ENCODE measurements around the gene CADM1.

Gene CADM1

GRCh38 chr11:115452241-115452640 lies 52.0 kb downstream of the CADM1 start:
- no peak overlapping the region for H3K4me3 ChIP-seq (ENCODE audit: low read depth, low read length)

DNA sequence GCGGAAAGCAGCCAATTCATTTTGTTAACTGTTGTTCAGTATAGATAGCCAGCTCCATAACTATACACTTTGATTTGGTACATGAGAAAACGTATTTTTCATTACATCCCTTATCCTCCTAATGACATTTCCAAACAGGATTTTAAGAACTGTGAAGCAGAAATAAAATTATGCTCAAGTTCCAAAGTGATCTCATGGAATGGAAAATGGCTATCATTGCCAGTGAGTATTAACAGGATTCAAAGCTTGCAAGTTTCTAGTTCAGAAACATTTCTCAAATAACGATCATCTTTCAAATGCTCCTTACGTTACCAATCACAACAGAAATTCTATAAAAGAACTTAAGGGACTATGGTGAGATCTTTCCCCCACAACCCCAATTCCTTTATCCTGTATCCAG lies 53.7 kb downstream of the CADM1 start:
- H3K4me3 ChIP-seq (ENCODE audit: low read depth, low read length) = no peak overlapping the region

DNA sequence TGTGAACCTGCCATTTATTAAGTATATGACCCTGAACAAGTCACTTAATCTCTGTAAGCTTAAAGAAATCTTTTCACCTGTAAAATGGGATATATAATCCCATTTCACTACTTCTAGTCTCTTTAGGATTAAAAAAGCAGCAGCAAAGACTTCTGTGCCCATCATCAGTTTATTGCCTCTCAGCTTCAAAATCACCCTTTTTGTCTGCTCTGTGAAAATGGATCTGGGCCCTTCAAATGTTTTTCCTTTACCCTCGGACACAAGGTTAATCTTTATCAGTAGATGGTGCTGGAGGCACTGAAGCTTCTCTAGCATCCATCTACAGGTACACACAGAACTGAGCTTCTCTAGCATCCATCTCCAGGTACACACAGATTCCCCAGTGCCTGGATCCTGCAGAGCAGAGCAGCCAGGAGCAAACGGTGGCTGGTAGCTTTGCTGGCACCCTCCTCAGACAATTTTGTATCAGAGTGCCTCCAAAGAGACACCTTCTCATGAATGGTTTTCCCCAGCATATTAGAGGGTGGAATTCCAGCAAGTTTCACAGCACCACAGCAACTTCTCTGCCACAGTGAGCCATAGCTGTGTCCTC lies 56.8 kb downstream of the CADM1 start:
- no peak overlapping the region for H3K4me3 ChIP-seq (ENCODE audit: low read depth, low read length)

- H3K4me3 ChIP-seq (ENCODE audit: low read depth, low read length) = no peak overlapping the region
These were observed 58.0 kb downstream of the CADM1 start for GRCh38 chr11:115446214-115446613.

DNA sequence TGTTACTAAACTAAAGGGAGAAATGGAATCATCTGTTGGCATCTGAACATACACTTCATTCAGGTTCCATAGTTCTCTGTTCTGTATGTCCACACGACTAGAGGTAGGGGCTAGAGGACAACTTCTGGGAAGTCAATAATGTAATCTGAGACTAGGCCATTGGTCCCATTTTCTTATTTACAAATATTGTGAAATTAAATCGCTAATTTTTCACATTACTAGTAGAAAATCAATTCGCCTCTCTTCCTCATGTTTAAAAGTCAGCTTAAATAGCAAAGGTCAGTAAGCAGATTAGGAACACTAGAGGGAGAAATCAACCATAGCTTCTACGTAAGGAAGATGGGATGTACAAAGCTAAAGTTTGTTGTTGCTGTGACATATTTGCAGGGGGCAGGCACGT lies 59.7 kb downstream of the CADM1 start:
- H3K4me3 ChIP-seq (ENCODE audit: low read depth, low read length) = no peak overlapping the region

DNA sequence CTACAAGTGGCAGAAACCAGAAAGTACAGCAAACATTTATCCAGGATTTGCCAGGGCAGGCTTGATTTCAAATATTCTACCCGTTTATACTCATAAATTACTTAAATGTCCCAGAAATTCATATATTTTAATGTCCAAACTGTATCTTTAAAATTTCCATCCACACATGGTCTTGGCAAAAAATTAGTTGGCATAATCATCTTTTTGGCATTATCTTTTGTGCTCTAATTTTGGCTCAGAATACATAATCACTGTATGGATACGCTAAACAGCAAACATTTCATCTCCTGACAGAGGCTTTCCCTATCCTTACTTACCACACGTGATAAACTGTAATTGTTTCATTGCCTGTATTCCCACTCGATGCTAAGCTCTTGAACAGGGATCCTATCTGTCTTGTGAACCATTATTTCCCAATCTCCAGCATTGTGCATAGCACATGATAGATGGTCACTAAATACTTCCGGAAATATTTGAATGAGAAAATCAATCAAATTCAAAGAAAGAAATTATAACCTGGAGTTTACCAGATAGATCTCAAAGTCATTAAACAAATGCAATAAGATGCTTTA lies 64.2 kb downstream of the CADM1 start:
- no peak overlapping the region for H3K4me3 ChIP-seq (ENCODE audit: low read depth, low read length)

DNA sequence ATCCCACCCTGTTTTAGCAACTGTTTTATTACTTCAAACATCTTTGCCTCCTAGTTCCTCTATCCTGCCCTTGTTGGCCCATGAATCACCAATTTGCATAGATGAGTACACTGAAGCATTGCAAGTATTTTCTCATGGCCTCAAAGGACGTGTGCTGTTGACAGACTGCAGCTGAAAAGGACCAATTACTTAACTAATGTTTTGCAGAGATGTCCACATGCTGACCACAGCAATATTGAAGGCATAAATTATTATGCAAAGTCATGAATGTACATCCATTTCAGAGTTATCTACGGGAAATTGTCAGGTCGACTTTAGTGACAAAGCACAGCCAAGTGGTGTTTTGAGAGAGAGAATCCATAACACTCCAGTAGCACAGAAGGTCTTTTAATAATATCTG lies 64.8 kb downstream of the CADM1 start:
- H3K4me3 ChIP-seq (ENCODE audit: low read depth, low read length) = no peak overlapping the region

DNA sequence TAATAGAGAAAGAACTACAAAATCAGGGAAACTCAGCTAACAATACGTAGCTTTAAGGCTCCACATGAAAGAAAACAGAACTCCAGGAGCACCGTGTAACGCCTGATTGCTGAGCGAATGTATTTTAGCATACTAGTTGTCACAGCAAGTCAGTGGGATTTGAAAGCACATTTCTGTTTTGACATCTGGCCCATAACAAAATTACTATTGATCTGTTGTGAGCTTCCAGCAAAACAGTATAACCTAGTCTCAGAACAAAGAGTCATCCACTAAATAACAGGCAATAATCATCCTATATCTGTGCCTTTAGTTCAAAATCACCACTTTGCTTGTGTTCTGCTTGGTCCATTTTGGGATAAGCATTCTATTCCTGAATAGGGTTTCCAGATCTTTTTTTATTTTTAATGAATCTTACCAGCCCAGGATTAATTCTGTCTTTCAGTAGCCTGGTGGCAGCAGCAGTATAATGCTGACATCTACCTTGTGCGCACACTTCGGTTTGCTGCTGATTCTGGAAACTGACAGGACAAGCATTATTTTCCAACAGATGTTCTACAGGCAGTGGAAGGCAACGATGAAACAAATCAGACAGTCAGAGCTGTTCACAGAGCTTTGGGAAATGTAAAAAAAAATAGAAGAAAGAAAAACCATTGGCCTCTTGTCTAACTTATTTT lies 66.2 kb downstream of the CADM1 start:
- H3K4me3 ChIP-seq (ENCODE audit: low read depth, low read length) = no peak overlapping the region

- H3K4me3 ChIP-seq (ENCODE audit: low read depth, low read length) = no peak overlapping the region
These were observed 73.9 kb downstream of the CADM1 start for GRCh38 chr11:115430345-115430744.

- H3K4me3 ChIP-seq (ENCODE audit: low read depth, low read length) = no peak overlapping the region
These were observed 75.9 kb downstream of the CADM1 start for GRCh38 chr11:115428306-115428705.

DNA sequence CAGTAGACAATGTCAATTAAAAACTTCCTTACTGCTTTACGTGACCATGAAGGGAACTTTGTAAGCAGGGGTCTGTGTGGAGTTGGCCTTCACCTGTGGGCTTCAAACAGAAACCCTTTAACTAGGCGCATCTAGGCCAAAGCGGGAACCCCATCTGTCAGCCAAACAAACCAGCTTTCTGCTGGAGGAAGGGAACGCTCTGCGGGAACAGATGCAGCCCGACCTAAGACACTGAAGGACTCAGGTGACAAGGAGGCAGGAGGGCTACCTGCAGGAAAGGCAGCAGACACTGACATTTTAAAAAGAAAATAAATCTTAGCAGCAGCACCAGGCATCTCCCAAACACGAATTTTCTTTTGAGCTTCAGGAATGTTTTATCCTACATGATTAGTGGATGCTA lies 78.4 kb downstream of the CADM1 start:
- H3K4me3 ChIP-seq (ENCODE audit: low read depth, low read length) = no peak overlapping the region

GRCh38 chr11:115425250-115425649 lies 79.0 kb downstream of the CADM1 start:
- H3K4me3 ChIP-seq (ENCODE audit: low read depth, low read length) = no peak overlapping the region

- H3K4me3 ChIP-seq (ENCODE audit: low read depth, low read length) = no peak overlapping the region
These were observed 80.3 kb downstream of the CADM1 start for GRCh38 chr11:115423728-115424459.

DNA sequence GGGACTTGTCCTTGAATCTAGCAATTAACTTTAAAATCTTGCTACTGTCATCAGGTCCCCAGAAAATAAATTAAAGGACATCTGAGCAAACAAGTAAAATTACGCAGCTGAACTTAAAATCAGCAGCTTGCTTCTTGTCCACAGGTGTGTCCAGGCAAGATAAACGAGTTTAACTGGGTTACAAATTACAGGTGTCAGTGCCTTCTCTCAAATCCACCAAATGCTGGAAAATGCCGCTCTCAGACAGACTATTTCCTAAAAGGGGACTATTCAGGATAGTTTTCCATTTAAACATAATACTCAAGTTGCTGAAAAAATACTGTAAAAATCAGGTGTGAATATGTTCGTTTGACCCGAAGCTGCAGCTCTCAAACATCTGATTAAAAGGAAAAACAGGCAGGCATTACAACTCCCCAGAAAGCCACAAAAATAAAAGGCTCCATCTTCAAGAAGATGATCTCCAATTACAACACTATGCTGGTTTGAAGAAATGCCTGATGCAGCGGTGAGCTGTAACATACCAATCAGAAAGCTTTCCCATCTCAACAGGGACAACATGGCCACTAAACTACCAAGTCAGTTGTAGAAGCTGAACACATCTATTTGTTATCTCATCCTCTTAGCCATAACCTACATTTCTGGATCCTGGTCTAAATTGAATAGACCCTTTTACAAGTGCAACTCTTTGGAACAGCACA lies 82.1 kb downstream of the CADM1 start:
- no peak overlapping the region for H3K4me3 ChIP-seq (ENCODE audit: low read depth, low read length)

- H3K4me3 ChIP-seq (ENCODE audit: low read depth, low read length) = no peak overlapping the region
These were observed 82.7 kb downstream of the CADM1 start for GRCh38 chr11:115421352-115421991.

GRCh38 chr11:115420505-115420904 lies 83.7 kb downstream of the CADM1 start:
- H3K4me3 ChIP-seq (ENCODE audit: low read depth, low read length) = no peak overlapping the region

GRCh38 chr11:115418626-115419025 lies 85.6 kb downstream of the CADM1 start:
- no peak overlapping the region for H3K4me3 ChIP-seq (ENCODE audit: low read depth, low read length)

GRCh38 chr11:115418081-115418480 lies 86.1 kb downstream of the CADM1 start:
- H3K4me3 ChIP-seq (ENCODE audit: low read depth, low read length) = no peak overlapping the region

- no peak overlapping the region for H3K4me3 ChIP-seq (ENCODE audit: low read depth, low read length)
These were observed 93.1 kb downstream of the CADM1 start for GRCh38 chr11:115411120-115411519.

DNA sequence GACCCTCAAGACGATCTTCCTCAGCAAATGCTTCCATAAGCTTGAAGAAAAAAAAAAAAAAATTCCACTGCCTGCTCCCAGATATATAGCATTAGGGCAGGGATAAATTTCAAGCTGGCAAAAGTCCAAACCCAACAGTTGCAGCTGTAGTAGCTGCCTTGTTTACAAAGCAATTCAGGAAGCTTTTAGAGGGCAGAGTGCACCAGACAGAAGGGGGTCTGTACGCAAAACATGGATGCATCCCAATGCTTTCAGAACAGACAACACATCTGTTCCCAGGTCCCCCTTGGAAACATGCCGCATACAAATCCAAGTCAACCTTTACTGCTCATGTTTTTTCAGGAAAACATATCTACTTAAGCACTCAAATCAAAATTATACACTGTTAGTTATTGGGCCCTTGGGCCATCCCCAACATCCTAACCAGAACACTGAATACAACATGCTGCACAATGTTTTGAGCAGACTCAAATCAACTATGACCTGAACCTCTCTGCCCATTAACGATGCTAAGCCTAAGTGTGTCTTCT lies 94.5 kb downstream of the CADM1 start:
- H3K4me3 ChIP-seq (ENCODE audit: low read depth, low read length) = no peak overlapping the region
